ENCODE data around the gene TMF1. TPM values are rescaled to one million over a fixed set of nuclear protein-coding genes. Genes with fewer than 3 reads are reported as not detected.
A peak's percentile ranks its signal among the peaks of the same experiment; 100 is the strongest.

The TMF1 gene
- polyA plus RNA-seq, 3 donors = 34.5 to 50.7 (median 43.4) TPM

DNA sequence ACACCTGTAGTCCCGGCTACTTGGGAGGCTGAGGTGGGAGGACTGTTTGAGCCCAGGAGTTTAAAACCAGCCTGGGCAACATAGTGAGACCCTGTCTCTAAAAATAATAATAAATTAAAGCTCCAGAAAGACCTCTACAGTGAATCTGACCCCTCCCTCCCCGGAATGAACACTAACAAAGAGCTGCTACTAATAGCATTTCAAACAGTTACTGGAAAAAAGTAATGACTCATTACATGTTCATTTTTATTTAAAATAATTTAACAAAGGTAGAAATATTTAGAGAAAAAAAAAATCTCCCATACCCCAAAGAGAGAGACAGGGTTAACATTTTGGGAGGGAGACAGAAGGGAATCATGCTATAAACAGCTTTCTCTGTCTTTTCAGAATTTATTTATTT is 30.2 kb upstream of the TMF1 start:
- DNase-seq = no peak

DNA sequence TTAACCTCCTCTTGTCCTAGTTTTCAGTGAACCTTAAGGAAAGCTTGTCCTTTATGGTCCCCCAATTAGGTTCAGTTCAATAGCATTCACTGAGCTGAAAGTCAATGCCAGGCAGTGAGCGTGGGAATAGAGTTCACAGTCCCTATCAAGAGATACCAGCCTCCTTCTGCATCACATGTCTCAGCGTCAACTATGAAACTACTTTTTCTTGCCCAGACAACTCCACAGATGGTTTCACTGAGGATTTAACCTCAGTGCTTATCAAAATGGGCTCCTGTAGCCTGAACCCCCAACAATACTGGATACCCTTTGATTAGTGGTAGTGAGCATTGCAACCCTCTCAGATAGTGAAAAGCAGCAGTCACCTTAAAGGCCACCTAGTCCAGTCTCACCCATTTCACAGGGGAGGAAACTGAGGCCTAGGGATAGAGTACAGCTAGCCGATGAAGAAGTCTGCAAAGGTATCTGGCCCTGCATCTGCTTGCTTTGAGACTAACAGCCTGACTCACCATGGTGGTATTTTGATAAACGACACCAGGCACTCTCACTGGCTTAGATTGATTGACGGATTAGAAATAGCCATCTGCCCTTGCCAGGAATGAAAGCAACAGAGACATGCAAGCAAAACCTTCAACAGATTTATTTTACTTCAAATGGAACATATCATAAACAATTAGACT is 29.6 kb upstream of the TMF1 start:
- DNase-seq = no peak

DNA sequence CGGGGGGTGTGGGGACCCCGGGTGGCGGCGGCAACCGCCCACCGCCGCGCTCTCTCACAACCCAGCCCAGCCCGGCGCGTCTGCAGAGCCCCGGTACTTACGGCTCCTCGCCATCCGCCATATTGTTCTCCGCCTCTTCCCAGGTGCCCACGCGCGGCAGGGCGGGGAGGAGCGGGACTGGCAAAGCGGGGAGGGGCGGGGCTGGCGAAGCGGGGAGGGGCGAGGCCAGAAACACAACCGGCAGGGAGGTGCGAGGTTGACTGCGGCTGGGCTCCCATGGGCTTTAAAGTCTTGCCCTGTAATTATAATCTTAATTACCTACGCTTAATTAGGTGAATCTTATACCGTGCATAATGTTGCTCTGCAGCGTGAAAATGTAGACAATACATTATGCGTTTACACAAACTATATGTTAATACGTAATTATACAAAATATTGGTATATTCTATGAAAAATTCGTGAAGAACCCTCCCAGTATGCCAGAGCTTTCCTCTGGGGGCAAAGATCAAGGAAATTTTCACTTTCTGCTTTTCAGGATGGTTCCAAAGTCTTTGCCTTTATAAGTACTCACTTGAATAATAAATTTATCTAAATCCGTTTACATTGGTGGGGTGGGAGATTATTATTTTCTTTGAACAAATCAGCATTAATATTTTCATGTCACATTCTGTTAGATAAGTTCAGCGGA is 28.2 kb upstream of the TMF1 start, which contains the start of gene UBA3:
TSS of gene UBA3 (minus strand) at position 133 of the 688 bp plus-strand sequence. CDS start at position 121, 12 bp downstream.
- peak; percentile 90 for DNase-seq

DNA sequence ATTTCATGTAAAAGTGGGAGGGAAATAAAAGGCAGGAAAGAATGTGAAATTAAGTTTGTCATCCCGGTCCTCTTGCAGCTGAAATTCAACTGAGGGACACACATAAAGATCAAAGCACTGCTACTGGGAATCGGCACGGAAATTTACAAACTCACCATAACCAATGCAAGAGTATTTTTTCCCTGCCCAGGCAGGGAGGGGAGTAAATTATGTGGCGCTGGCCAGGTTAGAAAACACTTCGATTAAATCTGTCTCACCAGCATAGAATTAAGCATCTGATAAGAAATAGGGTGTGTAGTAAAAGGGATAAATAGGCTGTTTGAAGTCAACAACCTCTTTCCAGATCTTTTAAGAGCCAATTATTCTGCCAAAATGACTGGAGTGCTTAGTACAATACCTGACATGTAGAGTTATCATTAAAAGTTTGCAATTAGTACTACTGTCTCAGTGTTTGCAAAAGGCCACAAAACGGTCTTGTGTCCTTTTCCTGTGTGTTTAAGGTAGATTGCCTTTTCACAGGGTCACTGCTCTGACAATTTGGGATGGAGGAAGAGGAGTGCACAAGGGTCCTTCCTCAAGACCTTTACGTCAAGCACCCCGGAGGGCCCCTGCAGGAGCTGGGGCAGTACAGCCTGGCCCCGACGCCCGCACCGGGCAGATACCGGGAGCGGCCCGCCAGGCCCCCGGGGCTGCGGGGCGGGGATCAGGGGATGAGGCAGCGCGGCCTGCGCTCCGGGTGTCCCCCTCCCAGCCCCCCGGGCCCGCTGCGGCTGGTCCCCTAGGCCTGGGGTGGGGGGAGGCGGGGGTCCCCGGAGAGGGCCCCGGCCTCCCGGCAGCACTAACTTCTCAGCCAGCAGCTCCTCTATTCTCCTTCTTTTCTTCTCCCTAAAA is 27.4 kb upstream of the TMF1 start:
- DNase-seq = peak; percentile 15

DNA sequence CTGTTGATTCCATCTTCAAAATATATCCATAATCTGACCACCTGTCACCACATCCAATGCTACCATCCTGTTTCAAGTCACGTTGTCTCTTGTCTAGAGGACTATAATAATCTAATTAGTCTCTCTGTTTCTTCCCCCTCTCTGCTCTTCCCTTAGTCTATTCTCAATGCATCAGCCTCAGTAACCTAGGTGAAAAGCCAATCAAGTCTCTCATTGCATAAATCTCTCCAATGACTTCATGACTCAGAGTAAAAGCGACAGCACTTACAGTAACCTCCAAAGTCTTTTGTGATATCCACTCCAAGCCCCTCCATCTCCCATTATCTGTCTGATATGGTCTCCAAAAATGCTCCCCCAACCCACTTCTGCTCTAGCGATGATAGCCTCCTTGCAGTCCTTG is 20.8 kb upstream of the TMF1 start:
- no peak for DNase-seq

DNA sequence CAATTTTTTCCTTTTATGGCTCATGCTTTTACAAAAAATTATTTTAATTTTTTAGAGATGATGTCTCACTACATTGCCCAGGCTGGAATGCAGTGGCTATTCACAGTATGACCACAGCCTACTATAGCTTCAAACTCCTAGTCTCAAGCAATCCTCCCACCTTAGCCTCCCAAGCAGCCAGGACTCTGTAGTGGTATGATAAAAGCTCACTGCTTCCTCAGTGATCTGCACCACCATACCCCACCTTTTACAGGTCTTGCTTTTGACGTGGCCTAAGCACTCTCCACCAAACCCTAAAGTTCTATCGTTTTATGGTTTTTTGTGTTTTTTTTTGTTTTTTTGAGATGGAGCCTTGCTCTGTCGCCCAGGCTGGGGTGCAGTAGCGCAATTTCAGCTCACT is 14.0 kb upstream of the TMF1 start:
- DNase-seq = no peak

DNA sequence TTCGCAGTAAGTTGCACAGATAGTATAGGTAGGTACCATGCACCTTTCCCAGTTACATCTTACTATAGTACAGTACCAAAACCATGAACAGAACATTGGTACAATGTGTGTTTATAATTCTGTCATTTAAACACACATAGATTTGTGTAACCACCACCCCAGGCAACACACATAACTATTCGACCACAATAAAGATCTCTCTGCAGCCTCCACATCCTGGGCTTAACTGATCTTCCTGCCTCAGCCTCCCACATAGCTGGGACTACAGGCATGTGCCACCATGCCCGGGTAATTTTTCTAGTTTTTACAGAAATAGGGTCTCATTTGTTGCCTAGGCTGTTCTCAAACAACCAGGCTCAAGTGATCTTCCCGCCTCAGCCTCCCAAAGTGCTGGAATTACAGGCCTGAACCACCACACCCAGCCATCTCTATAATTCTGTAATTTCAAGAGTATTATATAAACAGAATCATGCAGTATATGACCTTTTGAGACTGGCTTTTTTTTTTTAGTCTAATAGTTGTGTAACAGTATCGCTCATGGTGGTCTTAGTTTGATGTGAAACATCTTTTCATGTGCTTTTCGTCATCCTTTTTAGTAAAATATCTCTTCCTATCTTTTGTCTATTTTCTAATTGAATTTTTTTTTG is 13.3 kb upstream of the TMF1 start:
- no peak for DNase-seq

DNA sequence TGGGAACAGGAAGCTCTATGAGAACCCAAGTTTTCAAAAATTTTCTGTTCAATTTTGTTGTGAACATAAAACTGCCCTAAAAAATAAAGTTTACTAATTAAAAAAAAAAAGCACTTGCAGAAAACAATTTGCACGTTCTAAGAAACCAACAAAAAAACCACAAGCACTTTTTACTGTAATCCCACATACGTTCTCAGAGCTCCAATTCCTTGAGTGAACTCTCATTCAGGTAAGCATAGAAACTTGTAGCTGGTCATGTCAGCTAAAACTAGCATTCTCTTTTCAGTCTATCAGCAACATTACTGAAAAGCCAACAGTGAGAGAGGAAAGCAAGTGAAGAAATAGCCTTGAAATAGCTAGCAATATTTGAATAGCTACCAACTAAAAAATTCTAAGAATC is 11.5 kb upstream of the TMF1 start:
- DNase-seq = no peak

DNA sequence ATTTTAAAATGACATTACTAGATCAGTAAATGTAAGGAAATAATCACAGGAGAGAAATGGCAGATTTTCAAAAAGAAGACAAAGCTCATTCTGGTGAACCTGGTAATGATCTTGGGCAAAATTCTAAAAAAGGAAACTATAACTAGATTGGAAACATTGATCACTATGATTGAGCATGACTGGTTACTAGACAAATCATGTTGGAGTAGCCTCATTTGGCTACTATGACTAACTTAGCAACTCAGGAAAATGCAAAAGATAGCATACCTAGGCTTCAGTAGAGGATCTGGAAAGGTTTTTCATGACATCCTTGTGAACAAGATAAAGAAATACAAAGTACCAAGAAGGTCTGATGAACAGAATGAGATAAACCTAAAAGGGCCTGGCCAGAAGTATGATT is 7.6 kb upstream of the TMF1 start:
- no peak for DNase-seq

DNA sequence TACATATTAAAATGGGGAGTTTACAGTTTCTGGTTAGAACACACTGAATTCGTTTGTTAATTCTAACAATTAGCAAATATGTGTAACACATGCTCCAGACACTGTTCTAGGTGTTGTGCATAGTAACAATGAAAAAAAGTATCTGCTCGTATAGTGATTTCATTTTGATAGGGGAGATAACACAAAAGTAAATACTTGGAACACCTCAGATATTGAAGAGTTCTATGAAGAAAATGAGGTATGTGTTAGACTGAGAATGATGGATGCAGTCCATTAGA is 6.8 kb upstream of the TMF1 start:
- no peak for DNase-seq

DNA sequence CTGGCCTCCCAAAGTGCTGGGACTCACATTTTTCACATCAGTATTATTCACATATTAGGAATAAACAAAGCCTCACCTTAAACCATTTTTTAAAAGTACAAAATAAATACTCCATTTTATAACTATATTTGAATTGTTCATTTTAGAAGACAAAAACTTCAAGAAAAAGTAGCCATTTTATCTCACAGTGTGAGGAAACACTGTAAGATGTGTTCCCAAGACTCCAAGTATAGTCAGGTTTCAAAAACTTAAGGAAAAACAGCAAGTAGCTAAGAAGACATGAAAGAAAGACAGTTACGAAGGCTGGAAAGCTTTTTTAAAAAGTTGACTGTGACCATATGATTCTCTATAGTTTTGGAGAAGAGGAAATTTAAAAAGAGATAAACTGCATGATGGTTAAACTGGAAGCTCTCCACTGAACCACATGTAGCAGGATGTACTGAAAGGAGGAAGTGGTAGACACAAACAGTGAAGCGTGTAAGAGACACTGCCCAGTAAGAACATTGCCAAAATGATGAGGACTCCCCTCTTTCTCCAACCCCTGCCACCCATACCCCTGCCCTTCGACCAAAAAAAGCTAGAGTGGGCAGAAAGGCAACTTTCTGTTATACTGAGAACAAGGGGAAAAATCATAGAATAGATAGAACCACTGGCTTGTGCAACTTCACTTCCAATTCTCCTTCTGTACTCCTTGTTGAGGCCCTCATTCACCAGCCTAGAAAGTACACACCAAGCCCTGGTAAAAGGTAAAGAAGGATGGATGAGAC is 6.2 kb upstream of the TMF1 start:
- no peak for DNase-seq

DNA sequence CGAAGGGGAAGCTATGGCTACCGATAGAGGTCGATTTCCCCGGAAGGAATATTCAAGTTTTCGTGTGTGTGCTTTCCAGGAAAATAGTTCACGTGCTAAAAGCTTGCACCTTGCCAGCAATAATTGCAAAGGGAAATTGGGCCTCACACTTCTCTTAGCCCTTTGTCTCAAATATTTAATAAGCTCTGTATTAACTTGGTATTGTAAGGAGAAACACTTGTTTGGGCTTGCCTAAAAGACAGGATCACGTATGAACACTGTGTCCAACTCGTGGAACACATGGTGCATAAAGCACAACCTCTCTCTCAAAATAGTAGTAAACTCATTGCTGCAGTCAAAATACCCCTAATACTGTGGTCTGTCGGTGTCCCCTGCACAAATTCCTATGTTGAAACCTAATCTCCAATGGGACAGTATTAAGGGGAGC is 352 bp upstream of the TMF1 start:
- no peak for DNase-seq

DNA sequence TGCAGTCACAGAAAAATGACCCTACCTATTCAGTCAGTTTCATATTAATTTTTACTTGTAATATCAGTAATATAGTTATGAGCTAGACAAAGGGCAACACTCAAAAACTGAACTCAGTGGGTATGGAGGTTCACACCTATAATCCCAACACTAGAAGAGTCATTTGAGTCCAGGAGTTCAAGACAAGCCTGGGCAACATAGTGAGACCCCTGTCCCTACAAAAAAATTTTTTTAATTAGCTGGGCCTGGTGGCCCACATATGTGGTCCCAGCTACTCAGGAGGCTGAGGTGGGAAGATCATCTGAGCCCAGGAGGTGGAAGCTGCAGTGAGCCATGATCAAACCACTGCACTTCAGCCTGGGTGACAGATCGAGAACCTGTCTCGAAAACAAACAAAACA is 3.1 kb downstream of the TMF1 start:
- no peak for DNase-seq

DNA sequence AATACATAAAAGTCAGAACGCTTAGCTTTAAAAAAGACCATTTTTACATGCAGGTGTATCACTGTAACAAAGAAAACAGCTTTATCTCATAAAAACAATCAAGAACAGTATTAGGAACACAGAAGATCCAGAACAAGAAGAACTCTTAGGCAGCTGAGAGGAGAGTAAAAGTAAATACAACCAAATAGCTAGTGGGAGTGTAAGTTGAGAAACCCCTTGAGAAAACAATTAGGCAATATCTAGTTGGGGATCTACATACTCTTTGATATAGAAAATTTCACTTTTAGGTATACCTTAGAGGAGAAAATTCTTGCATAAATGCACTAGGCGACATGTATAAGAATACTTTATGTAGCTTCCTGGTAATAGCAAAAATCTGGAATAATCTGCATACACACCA is 7.5 kb downstream of the TMF1 start:
- DNase-seq = no peak

DNA sequence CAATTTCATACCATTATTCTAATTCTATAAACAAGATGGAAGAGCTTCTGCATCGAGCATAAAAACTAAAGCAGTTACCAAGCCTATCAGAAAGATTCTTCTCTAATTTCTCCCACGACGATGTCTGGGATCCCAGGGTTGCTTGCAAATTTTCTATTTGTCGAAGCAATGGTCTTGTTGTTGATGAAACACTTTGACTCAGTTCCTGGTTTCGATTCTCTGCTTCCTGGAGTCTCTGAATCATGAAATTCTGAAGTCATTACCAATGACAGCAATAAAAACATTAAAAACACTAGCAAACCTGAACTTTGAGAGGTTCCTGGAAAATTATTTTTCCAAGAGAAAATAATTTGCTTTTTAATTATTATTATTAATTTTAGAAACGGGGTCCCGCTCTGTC is 18.7 kb downstream of the TMF1 start:
- no peak for DNase-seq

DNA sequence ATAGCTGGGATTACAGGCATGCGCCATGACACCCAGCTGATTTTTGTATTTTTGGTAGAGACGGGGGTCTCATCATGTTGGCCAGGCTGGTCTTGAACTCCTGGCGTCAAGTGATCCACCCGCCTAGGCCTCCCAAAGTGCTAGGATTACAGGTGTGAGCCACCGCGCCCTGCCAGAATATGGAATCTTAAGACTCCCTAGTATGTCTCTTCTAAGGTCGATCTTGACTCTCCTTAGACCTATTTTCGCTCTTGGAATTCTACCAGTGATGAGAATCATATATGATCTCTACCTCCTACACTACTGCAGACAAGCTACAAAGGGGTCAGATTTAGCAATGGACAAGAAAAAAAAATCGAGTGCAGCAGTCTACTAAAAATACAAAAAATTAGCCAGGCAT is 19.4 kb downstream of the TMF1 start:
- no peak for DNase-seq

DNA sequence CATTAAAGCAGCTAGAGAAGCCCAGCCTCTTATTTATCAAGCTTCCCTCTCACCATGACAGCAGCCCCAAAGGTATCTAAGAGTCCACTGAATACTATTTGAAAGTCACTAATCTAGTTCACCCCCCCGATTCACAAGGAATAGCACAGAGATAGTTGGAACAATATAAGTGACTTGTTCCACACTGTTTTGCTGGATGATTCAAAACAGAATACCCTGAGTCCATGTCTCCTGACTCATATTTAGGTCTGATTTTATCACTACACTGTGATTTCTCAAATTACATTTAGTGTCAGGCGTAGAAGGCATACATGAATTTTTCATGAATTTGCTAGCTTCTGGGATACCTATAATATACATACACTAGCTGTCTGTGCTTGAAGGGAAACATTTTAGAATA is 20.0 kb downstream of the TMF1 start:
- no peak for DNase-seq

DNA sequence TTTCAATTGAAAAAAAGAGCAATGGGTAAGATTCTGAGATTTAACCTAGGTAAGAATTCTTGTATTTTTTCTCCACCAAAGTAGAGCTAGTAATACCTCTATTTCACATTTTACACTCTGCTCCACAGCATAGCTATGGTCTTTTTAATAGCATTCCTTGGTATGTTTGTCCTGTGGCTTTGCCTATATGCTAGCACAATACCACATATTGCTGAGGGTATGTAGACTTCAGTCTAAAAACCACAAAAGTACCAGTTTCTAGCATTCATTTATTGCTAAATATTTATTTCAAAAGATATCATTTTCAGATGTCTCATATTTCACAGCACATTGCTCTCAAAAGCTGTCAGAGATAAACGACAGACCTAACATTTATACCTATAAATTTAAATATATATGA is 20.5 kb downstream of the TMF1 start:
- no peak for DNase-seq

DNA sequence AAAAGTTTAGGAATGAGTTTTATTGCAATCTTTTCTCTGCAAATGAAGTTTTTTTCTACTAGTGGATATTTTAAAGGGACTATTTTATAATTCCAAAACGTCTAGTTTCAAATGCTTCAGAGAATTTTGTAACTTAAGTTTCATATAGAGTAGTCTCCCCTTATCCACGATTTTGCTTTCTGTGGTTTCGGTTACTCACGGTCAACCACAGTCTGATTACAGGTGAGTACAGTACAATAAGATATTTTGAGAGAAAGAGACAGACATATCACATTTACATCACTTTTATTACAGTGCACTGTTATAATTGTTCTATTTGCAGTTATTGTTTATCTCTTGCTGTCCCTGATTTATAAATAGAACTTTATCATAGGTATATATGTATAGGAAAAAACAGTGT is 31.3 kb downstream of the TMF1 start:
- DNase-seq = no peak

DNA sequence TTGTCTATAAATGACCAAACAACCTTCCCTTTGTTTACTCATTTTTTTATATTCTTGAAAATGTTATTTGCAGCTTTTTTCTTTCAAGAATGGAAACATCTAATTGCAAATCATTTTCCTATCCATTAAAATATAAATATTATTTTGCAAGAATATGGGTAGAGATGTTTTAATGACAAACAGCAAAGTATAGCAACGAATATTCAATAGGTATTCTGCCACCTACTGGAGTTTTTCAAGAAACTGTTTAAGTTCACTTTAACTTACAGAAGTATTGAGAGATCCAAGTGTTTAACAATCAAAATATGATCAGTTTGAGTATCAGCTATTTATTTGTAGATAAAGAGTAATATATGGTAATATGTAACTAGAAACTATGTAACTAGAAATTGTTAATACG is 31.7 kb downstream of the TMF1 start:
- DNase-seq = no peak

DNA sequence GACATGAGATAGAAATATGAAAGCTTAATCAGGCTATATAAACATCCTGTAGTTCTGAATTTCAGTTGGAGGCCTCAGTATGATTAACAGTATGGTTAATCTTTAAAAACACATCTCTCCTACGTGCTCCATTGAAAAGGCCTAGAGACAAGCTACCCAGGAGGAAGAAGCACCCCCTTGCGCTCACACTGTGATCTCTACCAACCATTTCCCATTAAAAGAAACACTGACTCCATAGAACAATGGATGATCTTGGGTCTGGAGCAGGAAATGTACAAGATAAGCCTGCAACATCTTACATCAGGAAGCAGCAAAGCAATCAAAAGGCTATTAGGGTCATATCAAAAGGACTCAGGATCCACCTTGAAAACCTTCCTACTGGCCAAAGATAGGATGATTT is 35.2 kb downstream of the TMF1 start:
- no peak for DNase-seq

DNA sequence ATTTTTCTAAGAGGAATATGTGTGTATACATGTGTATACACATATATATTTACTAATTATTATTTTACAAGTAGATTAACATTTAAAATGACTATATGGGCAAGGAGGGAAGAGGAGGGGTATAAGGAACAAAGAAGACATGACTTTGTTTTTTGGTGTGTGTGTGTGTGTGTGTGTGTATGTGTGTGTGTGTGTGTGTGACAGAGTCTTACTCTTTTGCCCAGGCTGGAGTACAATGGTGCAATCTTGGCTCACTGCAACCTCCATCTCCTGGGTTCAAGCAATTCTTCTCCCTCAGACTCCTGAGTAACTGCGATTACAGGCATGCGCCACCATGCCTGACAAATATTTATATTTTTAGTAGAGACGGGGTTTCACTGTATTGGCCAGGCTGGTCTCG is 36.0 kb downstream of the TMF1 start:
- no peak for DNase-seq
